PC-3 (cell line): ENCODE data around the gene SAPCD1. TPM values are rescaled to one million over a fixed set of nuclear protein-coding genes. Genes with fewer than 3 reads are reported as not detected.

Experiments used
- ATAC-seq: fragments of 200-7000 bp; cut with Tn5 transposase; 2 replicates; pipeline ENCODE4 v1.9.1; 2020; ENCODE audit warnings: mild to moderate bottlenecking, moderate library complexity
- BruUV-seq: library from RNA; stranded (reverse); fragments of 400-500 nt; replicated peaks from 2 replicates; lab custom pipeline; 2021; lab: Mats Ljungman, UMichigan
- CTCF ChIA-PET: fragments of 300-600 bp; sonication (Branson Sonifier 250); formaldehyde crosslinking; loops from one replicate; lab custom pipeline; 2022; ENCODE audit warnings: antibody characterized with exemption; lab: Charles Lee
- POLR2A ChIA-PET: fragments of 300-600 bp; sonication (Branson Sonifier 250); formaldehyde crosslinking; loops from one replicate; lab custom pipeline; 2022; ENCODE audit warnings: antibody characterized with exemption; ENCODE audit not compliant: unreplicated experiment; lab: Charles Lee
- DNase-seq: peaks from one replicate; pipeline ENCODE4 v3.0.0-alpha.2; 2015
- H2AFZ ChIP-seq: fragments of 300-600 bp; sonication (generic); 2 replicates; pipeline ENCODE4 v1.6.0; 2016; ENCODE audit warnings: antibody characterized with exemption, low read length
- H3F3A ChIP-seq: fragments of 300-600 bp; sonication (generic); one replicate; pipeline ENCODE4 v1.6.0; 2017; ENCODE audit warnings: antibody characterized with exemption, low read length, control low read depth, mild to moderate bottlenecking; ENCODE audit not compliant: unreplicated experiment
- H3K27ac ChIP-seq: fragments of 300-600 bp; sonication (generic); 2 replicates; pipeline ENCODE4 v1.5.1; 2016; ENCODE audit warnings: mild to moderate bottlenecking, low read length
- H3K27me3 ChIP-seq: fragments of 300-600 bp; sonication (generic); 2 replicates; pipeline ENCODE4 v1.6.1; 2016; ENCODE audit warnings: low read length, mixed read lengths
- H3K36me3 ChIP-seq: fragments of 300-600 bp; sonication (generic); 2 replicates; pipeline ENCODE4 v1.6.1; 2016; ENCODE audit warnings: low read depth, mixed run types, low read length, mixed read lengths
- H3K4me1 ChIP-seq: fragments of 300-600 bp; sonication (generic); 2 replicates; pipeline ENCODE4 v1.5.1; 2016; ENCODE audit warnings: low read length; ENCODE audit not compliant: insufficient read depth
- H3K4me2 ChIP-seq: fragments of 300-600 bp; sonication (generic); 2 replicates; pipeline ENCODE4 v1.6.0; 2016; ENCODE audit warnings: low read length
- H3K4me3 ChIP-seq: fragments of 300-600 bp; sonication (generic); 2 replicates; pipeline ENCODE4 v1.5.1; 2016; ENCODE audit warnings: mild to moderate bottlenecking, low read length, mixed read lengths
- H3K79me2 ChIP-seq: fragments of 300-600 bp; sonication (generic); 2 replicates; pipeline ENCODE4 v1.6.1; 2017; ENCODE audit warnings: low read length, mixed read lengths
- H3K9ac ChIP-seq: fragments of 300-600 bp; sonication (generic); 2 replicates; pipeline ENCODE4 v1.6.0; 2016; ENCODE audit warnings: mild to moderate bottlenecking, low read length
- H3K9me2 ChIP-seq: fragments of 300-600 bp; sonication (generic); replicated peaks from 2 replicates; pipeline ENCODE4 v1.6.1; 2016; ENCODE audit warnings: mixed run types, low read length, mixed read lengths
- H3K9me3 ChIP-seq: fragments of 300-600 bp; sonication (generic); 2 replicates; pipeline ENCODE4 v1.6.1; 2016; ENCODE audit warnings: low read length, mixed read lengths
- H4K20me1 ChIP-seq: fragments of 300-600 bp; sonication (generic); 2 replicates; pipeline ENCODE4 v1.6.1; 2016; ENCODE audit warnings: low read length, mixed read lengths
- CTCF ChIP-seq: fragments of 300-600 bp; sonication (generic); conservative IDR thresholded peaks from 2 replicates; pipeline ENCODE4 v1.5.1; 2017; ENCODE audit warnings: antibody characterized with exemption, low read depth, mild to moderate bottlenecking, low read length
- EZH2 ChIP-seq: fragments of 300-600 bp; sonication (generic); IDR thresholded peaks from one replicate; pipeline ENCODE4 v1.6.1; 2017; ENCODE audit warnings: antibody characterized with exemption, mild to moderate bottlenecking, low read length; ENCODE audit not compliant: unreplicated experiment
- EZH2phosphoT487 ChIP-seq: fragments of 300-600 bp; sonication (generic); IDR thresholded peaks from 2 replicates; pipeline ENCODE4 v1.6.1; 2018; ENCODE audit warnings: mild to moderate bottlenecking, antibody characterized with exemption, low read length, borderline replicate concordance
- intact Hi-C: fragments of 100-400 bp; cut with micrococcal nuclease; formaldehyde crosslinking; loops from 2 replicates; pipeline ENCODE4 v1.9.0; 2023
- total RNA-seq: library from RNA; depleted of rRNA; stranded (reverse); fragments of >200 nt; gene quantifications from 2 replicates; pipeline ENCODE4 v1.2.3, GENCODE V29; 2014

The SAPCD1 gene
- total RNA-seq, 1 experiment from 2014 or later, result 4.2 TPM

- TSS peak; percentile 76 for BruUV-seq
- ATAC-seq (peak; percentile 39), DNase-seq (peak; percentile 83)
- H3K27ac ChIP-seq, result peak within 1 kb of the TSS; percentile 87
- H3K4me2 ChIP-seq, result peak within 1 kb of the TSS; percentile 85
- H3K4me3 ChIP-seq, result peak within 1 kb of the TSS; percentile 85
- peaks cover 53% of the 10 kb centered on the region for H3K4me1 ChIP-seq
- H3F3A ChIP-seq, result no peaks in the 10 kb centered on the region
- peak within 1 kb of the TSS; percentile 63 for H2AFZ ChIP-seq
- CTCF ChIA-PET, result no interaction called here
- H3K9ac ChIP-seq, result peak within 1 kb of the TSS; percentile 91
- H3K9me2 ChIP-seq, result no peaks in the 10 kb centered on the region
- H3K36me3 ChIP-seq, result peaks cover 30% of the 10 kb centered on the region
- no peak for TF ChIP-seq EZH2phosphoT487
- no peak for TF ChIP-seq EZH2
- no peak for TF ChIP-seq CTCF
- no peaks in the 10 kb centered on the region for H3K9me3 ChIP-seq
- H3K27me3 ChIP-seq, result no peaks in the 10 kb centered on the region
- intact Hi-C loops, result loop anchor here (5.0 kb wide), 2 partner anchors 81 to 96 kb away; partner anchors contain the start of genes HSPA1A and HSPA1L
- peaks cover 13% of the 10 kb centered on the region for H4K20me1 ChIP-seq
- H3K79me2 ChIP-seq, result peaks cover 53% of the 10 kb centered on the region
- POLR2A ChIA-PET, result interaction anchor here (1.3 kb wide), 1 partner anchor 91 kb away, joined by 4 read pairs; the partner anchor contains the start of gene HSPA1B
Measured at GRCh38 chr6:31736021-31736767, 26.3 kb upstream of the SAPCD1 start, which contains the start of gene CLIC1. Gene CLIC1, minus strand, starts transcription at chr6:31736530. Its CDS starts 230 bp downstream, at chr6:31736300.

- no TSS peak for BruUV-seq
Measured at GRCh38 chr6:31736768-31737314, 25.6 kb upstream of the SAPCD1 start.

More at GRCh38 chr6:31736768-31737314, 25.6 kb upstream of the SAPCD1 start:
- Histone ChIP-seq H3K9me2 (no peaks in the 10 kb centered on the region), H3K27me3 (no peaks in the 10 kb centered on the region), H3K79me2 (peaks cover 53% of the 10 kb centered on the region), H3F3A (no peaks in the 10 kb centered on the region), H3K4me3 (peak overlapping the region; percentile 85), H3K27ac (peak overlapping the region; percentile 87), H3K36me3 (peaks cover 28% of the 10 kb centered on the region), H3K9ac (peak overlapping the region; percentile 91), H2AFZ (peak overlapping the region; percentile 63), H4K20me1 (peaks cover 13% of the 10 kb centered on the region), H3K9me3 (no peaks in the 10 kb centered on the region), H3K4me1 (peaks cover 54% of the 10 kb centered on the region), H3K4me2 (peak overlapping the region; percentile 85)
- TF ChIP-seq CTCF (no peak), EZH2 (no peak), EZH2phosphoT487 (no peak)
- intact Hi-C loops, result loop anchor here (5.0 kb wide), 2 partner anchors 80 to 95 kb away; partner anchors contain the start of genes HSPA1A and HSPA1L
- POLR2A ChIA-PET, result no interaction called here
- CTCF ChIA-PET, result no interaction called here
- DNase-seq (no peak), ATAC-seq (no peak)
